Skeletal muscle tissue (tissue), 4 donors: ENCODE measurements around the gene ZNF182. TPM values are rescaled to one million over a fixed set of nuclear protein-coding genes. Genes with fewer than 3 reads are reported as not detected.
"Not testable (repeated sequence)": the region's sequence is repeated elsewhere in the genome, so short reads cannot be mapped to it uniquely, and the experiment has no call there.

Experiments
- H3K27ac ChIP-seq: one replicate; pipeline ENCODE4 v1.7.0; 2013; ENCODE audit warnings: mild to moderate bottlenecking, low read depth, low read length, inconsistent platforms
- H3K27me3 ChIP-seq, 3 donors: one replicate each; pipeline ENCODE4 v1.7.0; 2013; ENCODE audit warnings: low read length in 3 of 3; ENCODE audit not compliant: control insufficient read depth in 3 of 3, insufficient read depth in 3 of 3
- H3K36me3 ChIP-seq, 3 donors: one replicate each; pipeline ENCODE4 v1.7.0; 2013; ENCODE audit warnings: low read length in 3 of 3; ENCODE audit not compliant: control insufficient read depth in 3 of 3, insufficient read depth in 3 of 3
- H3K4me1 ChIP-seq, 3 donors: one replicate each; pipeline ENCODE4 v1.7.0; 2013; ENCODE audit warnings: low read length in 3 of 3, mild to moderate bottlenecking in 3 of 3; ENCODE audit not compliant: control insufficient read depth in 3 of 3, insufficient read depth in 3 of 3
- H3K4me3 ChIP-seq, 3 donors: one replicate each; pipeline ENCODE4 v1.7.0; 2013; ENCODE audit warnings: low read length in 3 of 3
- H3K9ac ChIP-seq, 3 donors: one replicate each; pipeline ENCODE4 v1.7.0; 2013; ENCODE audit warnings: low read length in 3 of 3, mild to moderate bottlenecking in 3 of 3, moderate library complexity in 2 of 3, low read depth in 1 of 3
- H3K9me3 ChIP-seq, 3 donors: one replicate each; pipeline ENCODE4 v1.7.0; 2013; ENCODE audit warnings: low read length in 3 of 3; ENCODE audit not compliant: control insufficient read depth in 3 of 3
- total RNA-seq: library from RNA; depleted of rRNA; stranded (reverse); fragments of >200 nt; gene quantifications from one replicate; pipeline ENCODE4 v1.2.3, GENCODE V29; 2014
- donor health status: Osteomylitis.

ZNF182 gene
- total RNA-seq, 1 donor from 2014 or later, result 2.6 TPM

DNA sequence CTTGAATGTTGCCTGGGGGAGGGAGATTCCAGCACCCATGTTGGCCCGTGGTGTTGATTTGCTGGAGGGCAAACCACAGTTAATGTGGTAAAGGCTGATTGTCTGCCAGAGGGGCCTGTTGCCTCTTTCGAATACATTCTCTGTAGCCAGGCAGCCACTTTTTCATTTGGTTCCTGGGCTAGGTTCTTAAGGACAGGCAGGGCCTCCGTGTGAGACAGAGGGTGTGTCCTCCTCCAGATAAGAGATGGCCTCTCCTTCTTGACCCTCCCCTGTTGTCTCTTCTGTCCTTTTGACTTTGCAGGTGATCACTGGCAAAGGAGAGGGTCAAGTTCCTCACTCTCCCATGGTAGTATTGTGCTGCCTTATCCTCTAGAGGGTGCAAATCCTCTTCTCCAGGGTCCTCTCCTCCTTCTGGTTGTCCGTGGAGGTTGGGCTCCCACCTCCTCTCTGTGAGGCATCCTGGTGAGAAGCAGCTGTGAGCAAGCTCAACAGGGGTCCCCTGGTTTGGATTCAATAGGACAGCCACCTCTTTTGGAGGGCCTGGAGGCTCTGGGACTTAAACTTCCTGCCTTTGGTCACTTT, 44.9 kb downstream of the ZNF182 start:
- peaks cover 0 to 12% (median 0%) of the 10 kb centered on the region in 3 donors for H3K9me3 ChIP-seq
- H3K27me3 ChIP-seq, result no peaks in the 10 kb centered on the region
- H3K27ac ChIP-seq, result no peak overlapping the region
- H3K9ac ChIP-seq, result no peak overlapping the region
- no peaks in the 10 kb centered on the region for H3K36me3 ChIP-seq
- H3K4me3 ChIP-seq, result no peak overlapping the region
- no peaks in the 10 kb centered on the region for H3K4me1 ChIP-seq

DNA sequence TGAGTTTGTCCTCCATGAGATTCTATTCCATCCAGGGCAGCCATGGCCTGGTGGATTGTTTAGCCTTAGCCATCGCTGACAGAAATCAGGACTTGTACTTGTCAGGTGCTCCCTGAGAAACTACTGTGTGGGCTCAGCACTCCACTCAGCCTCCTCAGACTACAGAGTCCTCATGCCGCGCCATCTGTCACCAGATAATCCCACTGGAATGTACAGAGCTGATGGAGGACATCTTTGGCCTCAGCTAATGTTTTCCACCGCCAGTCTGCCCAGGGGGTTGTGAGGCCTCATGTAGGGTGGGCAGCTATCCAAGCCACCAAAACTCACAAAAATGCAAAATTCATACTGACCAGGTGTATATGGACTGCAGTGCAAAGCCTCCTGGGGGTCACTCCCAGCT, 45.6 kb downstream of the ZNF182 start:
- H3K36me3 ChIP-seq, H3K27me3 ChIP-seq, H3K27ac ChIP-seq, H3K4me3 ChIP-seq, H3K4me1 ChIP-seq, H3K9ac ChIP-seq: not testable (repeated sequence)
- H3K9me3 ChIP-seq, result peaks cover 0 to 14% (median 0%) of the 10 kb centered on the region in 3 donors

DNA sequence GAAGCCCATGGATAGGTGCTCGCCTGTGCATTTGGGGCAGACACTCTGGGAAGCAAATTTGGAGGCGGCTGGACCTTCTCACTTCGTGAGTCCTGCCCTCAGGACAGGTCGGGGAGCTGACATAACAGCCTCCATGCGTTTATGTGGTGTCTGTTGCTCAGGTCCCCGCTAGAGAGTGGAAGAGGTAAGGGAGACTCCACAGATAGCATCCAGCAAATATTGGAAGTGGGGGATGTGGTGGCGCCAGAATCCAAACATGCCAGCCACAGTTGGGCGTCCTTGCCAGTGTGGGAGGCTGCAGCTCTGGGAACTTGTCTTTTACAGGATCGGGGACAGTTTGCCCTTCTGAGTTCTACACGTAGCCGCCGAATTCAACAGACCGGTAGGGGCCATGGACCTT, 47.8 kb downstream of the ZNF182 start:
- Histone ChIP-seq H3K36me3 (no peaks in the 10 kb centered on the region), H3K4me3 (no peak overlapping the region), H3K9me3 (peaks cover 0 to 16% (median 0%) of the 10 kb centered on the region in 3 donors), H3K27ac (no peak overlapping the region), H3K4me1 (no peaks in the 10 kb centered on the region), H3K9ac (no peak overlapping the region), H3K27me3 (no peaks in the 10 kb centered on the region)

DNA sequence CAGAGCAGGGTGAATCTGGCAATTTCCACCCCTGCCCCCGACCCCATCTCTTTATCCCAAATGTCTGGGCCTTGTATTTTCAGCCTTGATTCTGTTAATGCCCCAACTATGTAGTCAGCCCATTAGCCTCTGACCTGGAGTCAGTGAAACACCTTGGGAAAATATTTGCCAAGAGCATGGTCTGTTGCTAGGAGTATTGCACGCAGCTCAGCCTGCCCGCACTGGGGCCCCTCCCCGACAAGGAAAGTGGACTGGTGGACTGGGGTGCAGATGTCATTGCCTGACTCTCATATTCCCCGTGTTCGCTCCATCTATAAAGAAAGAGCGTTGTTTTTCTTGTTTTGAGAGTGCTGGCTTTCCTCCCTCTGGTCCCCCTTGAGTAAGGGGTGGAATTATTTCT, 48.5 kb downstream of the ZNF182 start:
- not testable (repeated sequence) for H3K27me3 ChIP-seq, H3K4me1 ChIP-seq, H3K4me3 ChIP-seq, H3K36me3 ChIP-seq, H3K9ac ChIP-seq, H3K27ac ChIP-seq
- H3K9me3 ChIP-seq, result peaks cover 0 to 14% (median 0%) of the 10 kb centered on the region in 3 donors

DNA sequence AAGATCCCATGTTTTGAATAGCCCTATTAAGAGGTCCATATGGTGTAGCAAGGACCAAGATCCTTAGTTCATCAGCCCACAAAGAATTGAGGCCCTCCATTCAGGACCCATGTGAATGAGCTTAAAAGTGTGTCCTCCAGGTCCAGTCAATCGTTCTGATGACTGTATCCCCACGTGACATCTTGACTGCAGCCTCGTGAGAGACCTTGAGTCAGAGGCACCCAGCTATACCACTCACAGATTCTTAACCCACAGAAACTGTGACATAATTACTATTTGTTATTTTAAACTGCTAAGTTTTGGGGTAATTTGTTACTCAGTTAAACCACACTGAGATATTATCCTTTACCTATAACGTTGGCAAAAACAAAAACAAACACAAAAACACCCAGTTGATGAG, 62.4 kb downstream of the ZNF182 start:
- no peaks in the 10 kb centered on the region for H3K4me1 ChIP-seq
- no peaks in the 10 kb centered on the region for H3K36me3 ChIP-seq
- H3K9ac ChIP-seq, result no peak overlapping the region
- H3K27ac ChIP-seq, result no peak overlapping the region
- H3K27me3 ChIP-seq, result no peaks in the 10 kb centered on the region
- peaks cover 0 to 2% (median 0%) of the 10 kb centered on the region in 3 donors for H3K9me3 ChIP-seq
- no peak overlapping the region for H3K4me3 ChIP-seq

DNA sequence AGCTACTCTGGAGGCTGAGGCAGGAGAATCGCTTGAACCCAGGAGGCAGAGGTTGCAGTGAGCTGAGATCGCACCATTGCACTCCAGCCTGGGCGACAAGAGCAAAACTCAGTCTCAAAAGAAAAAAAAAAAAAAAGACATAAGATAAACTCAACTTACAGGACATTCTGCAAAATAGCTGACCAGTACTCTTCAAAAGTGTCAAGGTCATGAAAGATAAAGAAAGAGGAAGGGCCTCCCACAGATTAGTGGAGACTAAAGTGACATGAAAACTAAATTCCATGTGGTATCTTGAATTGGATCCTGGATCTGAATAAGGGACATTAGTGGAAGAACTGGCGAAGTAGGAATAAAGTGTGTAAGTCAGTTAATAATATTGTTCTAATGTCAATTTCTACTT, 63.3 kb downstream of the ZNF182 start:
- Histone ChIP-seq H3K36me3 (no peaks in the 10 kb centered on the region), H3K9me3 (peaks cover 0 to 2% (median 0%) of the 10 kb centered on the region in 3 donors), H3K4me3 (no peak overlapping the region), H3K4me1 (no peaks in the 10 kb centered on the region), H3K27me3 (no peaks in the 10 kb centered on the region), H3K27ac (no peak overlapping the region), H3K9ac (no peak overlapping the region)

DNA sequence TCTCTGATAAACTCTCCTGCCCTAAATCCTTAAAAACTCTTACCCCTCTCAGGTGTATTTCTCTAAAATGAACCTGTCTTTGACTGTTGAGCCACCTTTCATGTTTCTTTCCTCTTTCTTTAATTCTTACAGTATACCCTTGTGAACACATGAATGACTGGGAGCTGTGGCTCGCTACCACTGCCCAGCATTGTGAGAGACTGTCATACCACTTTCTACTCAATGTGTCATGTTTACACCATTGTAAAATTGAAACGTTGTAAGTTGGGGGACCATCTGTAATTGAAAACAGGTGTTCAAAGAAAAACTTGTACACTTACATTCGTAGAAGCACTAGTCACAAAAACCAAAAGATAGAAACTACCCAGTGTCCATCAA, 66.9 kb downstream of the ZNF182 start:
- Histone ChIP-seq H3K27ac (no peak overlapping the region), H3K27me3 (no peaks in the 10 kb centered on the region), H3K9ac (no peak overlapping the region), H3K36me3 (no peaks in the 10 kb centered on the region), H3K4me1 (no peaks in the 10 kb centered on the region), H3K4me3 (no peak overlapping the region), H3K9me3 (peaks cover 0 to 2% (median 0%) of the 10 kb centered on the region in 3 donors)

DNA sequence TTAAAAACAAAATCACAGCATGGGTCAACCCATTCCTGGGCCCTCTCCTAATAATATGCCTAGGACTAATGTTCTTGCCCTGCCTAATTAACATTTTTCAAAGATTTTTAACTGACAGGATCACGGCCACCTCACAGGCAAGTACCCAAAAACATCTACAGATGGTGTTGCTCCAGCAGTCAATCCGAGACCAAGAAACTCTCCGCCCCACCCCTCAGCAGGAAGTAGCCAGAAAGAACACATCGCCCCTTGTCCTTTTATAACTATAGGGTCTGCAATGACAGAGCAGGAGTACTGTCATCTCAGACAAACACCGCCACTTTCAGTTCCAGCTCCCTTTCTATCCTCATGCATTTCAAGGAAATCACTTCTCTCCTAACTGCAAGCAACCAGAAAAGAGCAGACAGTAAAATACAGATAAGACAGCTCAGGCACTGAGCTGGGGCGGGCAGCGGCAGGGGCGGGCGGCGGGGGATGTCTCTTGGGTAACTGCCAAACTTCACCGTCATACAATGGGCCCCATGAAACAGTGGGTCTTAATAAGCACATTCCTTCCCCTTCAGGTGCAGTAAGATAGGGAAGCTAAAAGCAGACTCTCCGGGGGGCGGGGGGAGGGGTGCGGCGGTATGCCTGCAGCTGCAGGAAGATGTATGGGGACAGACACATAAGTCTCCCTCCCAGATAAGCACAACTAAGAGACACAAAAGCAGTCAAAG, 67.4 kb downstream of the ZNF182 start:
- no peak overlapping the region for H3K9ac ChIP-seq
- H3K27me3 ChIP-seq, result no peaks in the 10 kb centered on the region
- no peaks in the 10 kb centered on the region for H3K36me3 ChIP-seq
- H3K4me1 ChIP-seq, result no peaks in the 10 kb centered on the region
- H3K27ac ChIP-seq, result no peak overlapping the region
- no peak overlapping the region for H3K4me3 ChIP-seq
- peaks cover 0 to 2% (median 0%) of the 10 kb centered on the region in 3 donors for H3K9me3 ChIP-seq

DNA sequence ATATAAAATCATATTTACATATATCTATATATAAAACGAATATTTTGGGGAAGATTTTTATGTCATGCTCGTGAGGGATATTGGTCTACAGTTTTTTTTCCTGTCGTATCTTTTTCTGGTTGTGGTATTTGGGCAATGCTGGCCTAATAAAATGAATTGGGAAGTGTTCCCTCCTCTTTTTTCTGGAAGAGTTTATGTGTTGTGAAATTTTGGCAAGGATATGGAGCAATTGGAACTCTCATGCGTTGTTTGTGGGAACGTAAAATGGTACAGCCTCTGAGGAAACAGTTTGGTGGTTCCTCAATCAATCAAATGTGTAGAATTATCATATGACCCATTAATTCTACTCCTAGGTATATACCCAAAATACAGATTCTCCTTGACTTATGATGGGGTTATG, 69.8 kb downstream of the ZNF182 start:
- Histone ChIP-seq H3K4me3 (no peak overlapping the region), H3K36me3 (no peaks in the 10 kb centered on the region), H3K9ac (no peak overlapping the region), H3K4me1 (no peaks in the 10 kb centered on the region), H3K9me3 (no peaks in the 10 kb centered on the region), H3K27ac (no peak overlapping the region), H3K27me3 (no peaks in the 10 kb centered on the region)

DNA sequence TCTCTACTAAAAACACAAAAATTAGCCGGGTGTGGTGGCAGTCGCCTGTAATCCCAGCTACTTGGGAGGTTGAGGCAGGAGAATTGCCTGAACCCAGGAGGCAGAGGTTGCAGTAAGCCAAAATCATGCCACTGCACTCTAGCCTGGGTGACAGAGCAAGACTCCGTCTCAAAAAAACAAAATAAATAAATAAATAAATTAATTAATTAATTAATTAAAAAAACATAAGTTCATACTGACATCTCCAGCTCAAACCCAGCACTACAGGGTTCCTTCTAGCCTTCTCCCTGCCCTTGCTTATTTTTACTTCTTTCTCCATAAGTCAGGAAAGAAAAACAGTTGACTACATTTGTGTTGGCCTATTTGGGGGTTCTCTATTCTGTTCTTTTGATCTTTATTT, 71.8 kb downstream of the ZNF182 start:
- H3K36me3 ChIP-seq, H3K4me1 ChIP-seq, H3K9me3 ChIP-seq, H3K27ac ChIP-seq, H3K27me3 ChIP-seq, H3K4me3 ChIP-seq, H3K9ac ChIP-seq: not testable (repeated sequence)
